ACC112 (cell line): ENCODE measurements around the gene SLC9A7.
A peak's percentile ranks its signal among the peaks of the same experiment; 100 is the strongest.

Experiments
- H2AFZ ChIP-seq: fragments of 200-600 bp; sonication (generic); one replicate; pipeline ENCODE4 v1.6.0; 2017; ENCODE audit warnings: antibody characterized with exemption, low read length; ENCODE audit not compliant: unreplicated experiment
- H3K27ac ChIP-seq: fragments of 200-600 bp; sonication (generic); 2 replicates; pipeline ENCODE4 v1.5.1; 2014; ENCODE audit warnings: low read depth, mild to moderate bottlenecking, antibody characterized with exemption, low read length, moderate library complexity
- H3K27me3 ChIP-seq: fragments of 200-600 bp; sonication (generic); 2 replicates; pipeline ENCODE4 v1.6.1; 2014; ENCODE audit warnings: mild to moderate bottlenecking, antibody characterized with exemption, low read length, moderate library complexity, mixed read lengths; ENCODE audit not compliant: insufficient read depth
- H3K36me3 ChIP-seq: fragments of 200-600 bp; sonication (generic); 2 replicates; pipeline ENCODE4 v1.6.1; 2016; ENCODE audit warnings: mild to moderate bottlenecking, antibody characterized with exemption, low read length, moderate library complexity, mixed read lengths; ENCODE audit not compliant: insufficient read depth
- H3K4me1 ChIP-seq: fragments of 200-600 bp; sonication (generic); one replicate; pipeline ENCODE4 v1.6.1; 2016; ENCODE audit warnings: low read length, mixed read lengths; ENCODE audit not compliant: insufficient read depth, unreplicated experiment, control insufficient read depth
- H3K4me3 ChIP-seq: fragments of 200-600 bp; sonication (generic); 2 replicates; pipeline ENCODE4 v1.5.1; 2014; ENCODE audit warnings: mild to moderate bottlenecking, low read depth, low read length
- H3K79me2 ChIP-seq: fragments of 200-600 bp; sonication (generic); one replicate; pipeline ENCODE4 v1.6.0; 2016; ENCODE audit warnings: low read length; ENCODE audit not compliant: control insufficient read depth, unreplicated experiment, insufficient read depth

SLC9A7 gene

DNA sequence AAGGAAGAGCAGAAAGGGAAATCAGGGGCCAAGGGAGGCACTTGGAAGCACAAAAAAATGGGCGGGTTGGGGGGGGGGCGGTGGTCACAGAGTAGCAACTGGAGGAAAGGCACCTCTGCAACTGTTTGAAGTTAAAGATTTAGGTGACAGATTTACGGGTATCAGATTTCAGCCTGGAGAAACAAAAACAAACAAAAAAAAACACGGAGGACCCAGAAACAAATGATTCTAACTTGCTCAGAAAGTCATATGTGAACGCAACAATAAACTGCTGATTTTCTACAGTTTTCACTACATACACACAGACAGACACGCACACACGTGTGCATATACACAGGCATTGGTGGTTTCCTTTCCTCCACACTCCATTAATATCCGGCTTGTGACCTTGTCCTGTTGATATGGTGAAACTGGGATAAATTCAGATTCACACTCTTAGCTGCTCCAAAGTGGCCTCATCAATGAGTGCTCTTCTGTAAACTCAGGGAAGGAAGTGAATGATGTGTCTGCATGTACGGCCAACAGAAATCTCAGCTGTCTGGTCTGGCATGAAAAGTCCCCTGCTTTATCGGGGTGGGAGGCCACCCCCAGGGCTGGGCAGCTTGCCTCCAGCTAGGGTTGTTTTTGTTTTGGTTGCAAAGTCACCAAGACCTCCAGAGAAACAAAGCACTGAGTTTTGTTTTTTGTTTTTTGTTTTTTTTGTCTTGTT lies 131.1 kb downstream of the SLC9A7 start:
- no peak overlapping the region for H3K4me3 ChIP-seq
- H2AFZ ChIP-seq: no peak overlapping the region
- peaks cover 29% of the 10 kb centered on the region for H3K4me1 ChIP-seq
- 0 out of 2 replicates have a peak, but pooled peaks cover 2% of the 10 kb centered on the region for H3K36me3 ChIP-seq
- H3K27ac ChIP-seq: peak overlapping the region; percentile 78
- no peaks in the 10 kb centered on the region for H3K79me2 ChIP-seq
- H3K27me3 ChIP-seq: no peaks in the 10 kb centered on the region

DNA sequence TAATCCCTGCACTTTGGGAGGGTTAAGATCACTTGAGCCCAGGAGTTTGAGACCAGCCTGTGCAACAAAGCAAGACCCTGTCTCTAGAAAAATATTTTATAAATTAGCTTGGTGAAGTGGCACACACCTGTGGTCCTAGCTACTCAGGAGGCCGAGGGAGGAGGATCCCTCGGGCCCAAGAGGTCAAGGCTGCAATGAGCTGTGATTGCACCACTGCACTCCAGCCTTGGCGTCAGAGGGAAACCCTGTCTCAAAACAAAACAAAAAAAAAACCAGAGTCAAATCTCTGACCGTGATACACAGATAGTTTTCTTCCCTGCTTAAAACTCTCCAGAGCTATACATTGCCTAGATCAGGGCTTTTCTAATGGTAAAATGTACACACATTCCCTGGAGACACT lies 131.9 kb downstream of the SLC9A7 start:
- H3K27ac ChIP-seq: no peak overlapping the region
- peaks cover 29% of the 10 kb centered on the region for H3K4me1 ChIP-seq
- H3K27me3 ChIP-seq: no peaks in the 10 kb centered on the region
- H3K4me3 ChIP-seq: no peak overlapping the region
- H3K36me3 ChIP-seq: 0 out of 2 replicates have a peak, but pooled peaks cover 2% of the 10 kb centered on the region
- no peak overlapping the region for H2AFZ ChIP-seq
- no peaks in the 10 kb centered on the region for H3K79me2 ChIP-seq

DNA sequence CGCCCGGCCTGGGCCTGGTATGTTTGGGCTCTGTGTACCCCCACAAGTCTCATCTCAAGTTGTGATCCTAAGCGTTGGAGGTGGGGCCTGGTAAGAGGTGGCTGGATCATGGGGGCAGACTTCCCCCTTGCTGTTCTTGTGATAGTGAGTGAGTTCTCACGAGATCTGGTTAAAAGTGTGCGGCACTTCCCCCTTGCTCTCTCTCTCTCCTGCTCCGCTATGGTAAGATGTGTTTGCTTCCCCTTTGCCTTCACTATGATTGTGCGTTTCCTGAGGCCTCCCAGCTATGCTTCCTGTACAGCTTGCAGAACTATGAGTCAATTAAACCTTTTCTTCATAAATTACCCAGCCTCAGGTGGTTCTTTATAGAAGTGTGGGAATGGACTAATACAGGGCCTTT lies 132.4 kb downstream of the SLC9A7 start:
- Histone ChIP-seq H3K4me1 (peaks cover 29% of the 10 kb centered on the region), H2AFZ (no peak overlapping the region), H3K27me3 (no peaks in the 10 kb centered on the region), H3K79me2 (no peaks in the 10 kb centered on the region), H3K36me3 (peaks cover 2% of the 10 kb centered on the region; the same call in 1 of the 2 replicates), H3K4me3 (no peak overlapping the region), H3K27ac (no peak overlapping the region)

DNA sequence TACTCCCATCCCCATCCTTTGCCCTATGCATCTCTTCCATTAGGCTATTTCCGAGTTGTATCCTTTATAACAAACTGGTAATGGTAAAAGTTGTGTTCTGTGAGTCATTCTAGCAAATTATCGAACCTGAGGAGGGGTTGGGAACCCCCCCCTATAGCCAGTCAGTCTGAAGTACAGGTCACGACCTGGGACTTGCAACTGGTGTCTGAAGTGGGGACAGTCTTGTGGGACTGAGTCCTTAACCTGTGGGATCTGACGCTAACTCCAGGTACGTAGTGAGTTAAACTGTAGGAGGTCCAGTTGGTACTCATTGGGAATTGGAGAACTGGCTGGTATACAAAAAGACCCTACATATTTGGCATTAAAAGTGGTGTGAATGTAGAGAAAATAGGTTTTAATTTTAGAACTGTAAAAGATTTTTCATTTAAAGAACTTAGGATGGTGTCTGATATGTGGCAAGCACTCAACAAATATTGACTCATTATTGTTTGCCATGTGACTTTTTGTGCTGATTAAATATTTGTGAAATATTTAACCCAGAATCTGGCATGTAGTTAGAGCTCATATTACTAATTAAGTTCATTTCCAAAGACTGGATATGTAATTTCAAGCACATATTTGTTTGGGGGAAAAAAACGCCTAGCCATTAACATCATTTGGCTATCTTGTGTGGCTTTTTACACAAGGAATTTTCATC lies 134.7 kb downstream of the SLC9A7 start:
- Histone ChIP-seq H3K79me2 (no peaks in the 10 kb centered on the region), H3K4me3 (no peak overlapping the region), H3K4me1 (peaks cover 16% of the 10 kb centered on the region), H3K27ac (no peak overlapping the region), H2AFZ (no peak overlapping the region), H3K27me3 (no peaks in the 10 kb centered on the region), H3K36me3 (peaks cover 7% of the 10 kb centered on the region)

DNA sequence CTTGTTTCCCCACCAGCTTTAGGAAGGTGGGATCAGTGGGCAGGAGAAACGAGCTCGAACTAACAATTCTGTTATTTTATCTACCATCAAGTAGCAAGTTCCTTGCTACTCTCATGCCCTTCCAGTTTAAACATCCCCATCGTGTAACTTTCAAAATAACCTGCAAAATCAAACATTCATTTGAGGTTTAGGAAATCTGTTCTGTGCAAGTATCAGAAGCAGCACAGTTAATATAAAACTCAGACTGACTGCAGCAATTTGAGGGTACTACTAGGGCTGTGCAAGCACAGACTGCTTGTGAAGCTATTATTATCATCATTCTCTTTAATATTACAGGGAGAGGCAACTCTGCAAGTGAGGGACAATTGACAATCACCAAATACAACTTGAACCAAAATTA lies 137.3 kb downstream of the SLC9A7 start:
- Histone ChIP-seq H3K4me1 (no peaks in the 10 kb centered on the region), H3K4me3 (no peak overlapping the region), H2AFZ (no peak overlapping the region), H3K27ac (no peak overlapping the region), H3K79me2 (no peaks in the 10 kb centered on the region), H3K27me3 (no peaks in the 10 kb centered on the region), H3K36me3 (peaks cover 12% of the 10 kb centered on the region)

DNA sequence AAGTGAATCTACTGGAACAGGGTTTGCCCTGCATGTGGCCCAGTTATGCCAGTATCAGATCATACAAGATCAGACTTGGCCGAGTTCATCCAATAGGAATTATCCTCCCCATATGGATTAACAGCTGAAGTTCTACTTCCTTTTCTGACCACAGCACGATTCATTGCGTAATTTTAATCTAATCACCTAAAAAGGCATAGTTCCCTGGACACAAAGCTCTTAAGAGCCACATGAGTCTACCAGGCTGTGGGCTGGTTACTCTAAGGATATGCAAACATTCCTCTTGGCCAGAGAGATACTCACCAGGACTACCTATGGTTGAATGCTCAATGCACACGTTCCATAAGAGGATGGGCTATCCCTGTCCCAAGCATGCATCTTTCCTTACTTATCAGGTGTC lies 138.4 kb downstream of the SLC9A7 start:
- no peaks in the 10 kb centered on the region for H3K79me2 ChIP-seq
- H2AFZ ChIP-seq: no peak overlapping the region
- no peaks in the 10 kb centered on the region for H3K27me3 ChIP-seq
- peaks cover 12% of the 10 kb centered on the region for H3K36me3 ChIP-seq
- H3K27ac ChIP-seq: no peak overlapping the region
- no peak overlapping the region for H3K4me3 ChIP-seq
- H3K4me1 ChIP-seq: no peaks in the 10 kb centered on the region

DNA sequence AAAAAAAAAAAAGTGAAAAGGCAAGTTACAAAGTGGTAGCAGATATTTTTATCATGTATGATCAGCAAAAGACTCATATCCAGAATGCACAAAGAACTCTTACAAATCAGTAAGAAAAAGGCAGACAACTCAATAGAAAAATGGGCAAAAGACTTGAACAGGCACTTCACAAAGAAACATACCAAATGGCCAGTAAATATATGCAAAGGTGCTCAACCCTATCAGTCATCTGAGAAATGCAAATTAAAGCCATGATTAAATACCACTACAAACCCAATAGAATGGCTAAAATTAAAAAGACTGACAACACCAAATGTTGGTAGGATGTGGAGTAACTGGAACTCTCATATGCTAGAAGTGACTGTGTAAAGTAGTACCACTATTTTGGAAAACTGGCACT lies 140.0 kb downstream of the SLC9A7 start:
- Histone ChIP-seq H3K27me3 (no peaks in the 10 kb centered on the region), H3K79me2 (no peaks in the 10 kb centered on the region), H3K36me3 (peaks cover 12% of the 10 kb centered on the region), H3K4me1 (no peaks in the 10 kb centered on the region), H3K4me3 (no peak overlapping the region), H3K27ac (no peak overlapping the region), H2AFZ (no peak overlapping the region)

DNA sequence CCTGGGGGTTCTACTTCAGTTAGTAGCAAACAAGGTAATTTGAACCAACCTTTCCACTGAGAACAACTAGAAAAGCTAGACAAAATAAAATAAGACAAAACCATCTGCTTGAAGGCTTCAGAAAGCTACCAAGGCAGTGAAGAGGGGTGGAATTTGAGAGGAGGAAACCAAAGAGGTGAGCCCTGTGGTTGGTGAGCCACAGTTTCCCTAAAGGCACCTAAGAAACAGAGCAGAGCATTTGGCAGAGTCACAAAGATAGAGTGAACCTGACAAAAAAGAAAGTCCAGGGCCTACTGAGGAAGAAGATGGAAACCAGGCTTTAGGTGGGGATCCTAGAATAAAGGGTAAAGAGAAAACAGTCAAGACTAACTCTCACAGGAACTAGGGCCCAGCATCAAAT lies 141.0 kb downstream of the SLC9A7 start:
- Histone ChIP-seq H2AFZ (no peak overlapping the region), H3K4me1 (no peaks in the 10 kb centered on the region), H3K79me2 (no peaks in the 10 kb centered on the region), H3K4me3 (no peak overlapping the region), H3K27me3 (no peaks in the 10 kb centered on the region), H3K27ac (no peak overlapping the region), H3K36me3 (peaks cover 12% of the 10 kb centered on the region)

DNA sequence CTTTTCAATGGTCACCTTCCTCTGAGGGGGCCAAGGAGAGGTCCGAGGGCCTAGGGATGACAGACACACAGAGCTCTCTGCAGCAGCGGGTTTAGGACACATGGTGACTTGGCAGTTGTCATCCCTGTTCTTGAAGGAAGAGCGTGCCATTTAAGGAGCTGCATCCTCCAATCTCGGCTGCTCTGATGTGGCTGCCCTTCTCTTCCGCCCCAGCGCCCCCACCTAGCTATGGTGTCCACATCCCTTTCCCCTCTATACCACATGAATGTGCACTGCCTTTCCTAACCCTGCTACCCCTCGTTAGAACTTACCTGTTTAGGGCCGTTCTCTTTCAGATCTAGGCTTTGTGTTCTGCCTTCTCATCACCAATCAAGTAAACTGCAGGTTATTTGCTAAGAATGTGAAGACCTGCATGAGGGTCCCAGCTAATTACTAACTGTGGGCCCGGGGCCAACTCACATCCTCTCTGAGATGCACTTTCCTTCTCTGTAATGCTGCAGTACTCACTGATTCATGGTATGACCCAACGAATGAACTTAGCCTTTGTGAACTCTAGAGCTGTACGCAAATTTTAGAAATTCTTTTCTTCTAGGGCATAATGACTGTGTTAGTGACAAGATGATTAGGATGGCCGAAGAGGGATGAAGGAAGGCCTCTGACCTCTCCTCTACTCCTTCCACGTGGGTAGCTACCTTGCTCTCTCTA lies 147.1 kb downstream of the SLC9A7 start:
- Histone ChIP-seq H3K36me3 (no peaks in the 10 kb centered on the region), H3K4me3 (no peak overlapping the region), H2AFZ (no peak overlapping the region), H3K79me2 (no peaks in the 10 kb centered on the region), H3K4me1 (no peaks in the 10 kb centered on the region), H3K27ac (no peak overlapping the region), H3K27me3 (no peaks in the 10 kb centered on the region)

DNA sequence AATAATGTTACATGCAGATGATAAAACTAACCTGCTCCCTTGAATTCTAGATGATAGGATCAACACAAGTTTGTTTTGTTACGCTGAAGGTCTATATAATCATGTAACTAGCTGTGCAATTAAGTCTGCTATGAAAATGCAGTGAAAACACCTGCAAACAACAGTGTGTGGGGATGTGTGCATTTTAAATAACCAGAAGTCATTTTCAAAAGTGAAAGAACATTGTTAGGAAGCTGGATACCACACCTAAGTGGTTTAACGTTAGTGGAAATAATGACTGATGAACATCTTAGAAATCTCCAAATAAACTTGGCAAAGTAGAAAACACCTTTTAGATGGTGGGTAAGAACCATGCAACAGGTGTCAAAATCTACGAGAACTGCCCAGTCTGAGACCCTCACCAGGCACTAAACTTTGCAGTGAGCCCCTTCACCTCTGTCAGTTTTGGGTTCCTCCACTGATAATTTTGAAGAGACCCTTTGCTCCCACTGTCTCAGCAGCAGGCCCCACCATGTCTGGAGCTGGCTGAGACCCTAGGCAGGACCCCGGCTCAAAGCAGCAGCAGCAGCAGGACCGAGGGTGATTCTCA lies 148.8 kb downstream of the SLC9A7 start:
- Histone ChIP-seq H3K27ac (no peak overlapping the region), H3K79me2 (no peaks in the 10 kb centered on the region), H2AFZ (no peak overlapping the region), H3K4me3 (no peak overlapping the region), H3K36me3 (no peaks in the 10 kb centered on the region), H3K4me1 (no peaks in the 10 kb centered on the region), H3K27me3 (no peaks in the 10 kb centered on the region)
